Measurements from ENCODE around the gene ALK.

ALK gene

DNA sequence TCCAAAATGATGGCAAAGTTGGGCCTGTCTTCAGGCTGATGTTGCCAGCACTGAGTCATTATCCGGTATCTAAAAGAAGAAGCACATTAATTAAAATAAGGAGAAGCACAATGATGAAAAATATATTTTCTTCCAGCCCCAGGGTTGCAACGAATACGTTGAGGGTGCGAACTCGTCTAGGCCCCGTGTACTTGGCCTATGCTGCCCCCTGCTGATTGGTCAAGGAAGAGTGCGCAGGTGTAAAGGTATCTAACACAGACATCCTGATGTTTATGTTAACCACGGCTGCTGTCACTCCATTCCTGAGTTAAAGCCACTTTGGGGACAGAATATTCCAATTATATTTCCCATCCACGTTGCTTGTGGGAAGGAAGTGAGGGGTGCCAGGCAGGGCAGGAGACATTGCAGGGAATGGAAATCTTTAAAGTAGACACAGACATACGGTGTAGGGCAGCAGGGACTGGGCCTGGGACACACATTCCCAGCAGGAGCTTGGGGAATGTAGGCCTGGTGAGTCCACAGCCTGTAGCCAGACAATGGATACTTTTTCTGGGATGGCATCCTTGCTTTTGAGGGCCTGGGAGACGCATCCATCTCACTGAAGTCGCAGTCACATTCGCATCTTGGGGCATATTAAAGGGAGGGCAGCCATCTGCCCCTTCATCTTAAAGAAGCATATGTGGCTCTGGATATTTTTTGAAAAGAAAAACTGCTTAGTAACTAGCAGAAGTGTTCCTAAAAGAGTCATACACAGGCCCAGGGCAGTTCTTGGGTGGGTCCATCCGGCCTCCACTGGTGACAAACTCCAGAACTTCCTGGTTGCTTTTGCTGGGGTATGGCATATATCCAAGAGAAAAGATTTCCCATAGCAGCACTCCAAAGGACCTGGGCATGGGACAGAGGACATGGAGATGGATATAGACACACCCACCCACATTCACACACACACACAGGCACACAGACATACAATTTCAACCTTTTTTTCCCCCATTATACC, 724.3 kb downstream of the ALK start:
- peak; percentile 78 for DNase-seq (ENCODE audit: low spot score)

DNA sequence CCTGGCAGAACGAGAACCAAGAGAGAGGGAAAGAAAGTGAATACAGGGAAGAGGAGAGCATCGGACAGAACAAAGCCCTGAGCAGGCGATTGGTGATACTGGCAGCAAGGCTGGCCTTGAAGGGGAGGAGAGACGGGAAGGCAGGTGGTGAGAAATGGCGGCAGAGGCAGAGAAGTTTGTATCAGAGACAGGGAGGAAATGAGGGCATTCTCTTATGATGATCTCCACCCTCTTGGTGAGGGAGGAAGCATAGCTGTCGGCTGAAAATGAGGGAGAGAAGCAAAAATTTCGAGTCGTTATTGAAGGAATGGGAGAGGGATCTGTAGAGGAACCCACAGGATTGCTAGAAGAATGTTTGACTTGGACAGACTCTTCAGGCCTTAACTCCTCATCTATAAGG, 725.6 kb downstream of the ALK start:
- no peak for DNase-seq (ENCODE audit: low spot score)

- no peak for DNase-seq (ENCODE audit: low spot score)
Observed at GRCh38 chr2:29193681-29194080, 727.7 kb downstream of the ALK start.

DNA sequence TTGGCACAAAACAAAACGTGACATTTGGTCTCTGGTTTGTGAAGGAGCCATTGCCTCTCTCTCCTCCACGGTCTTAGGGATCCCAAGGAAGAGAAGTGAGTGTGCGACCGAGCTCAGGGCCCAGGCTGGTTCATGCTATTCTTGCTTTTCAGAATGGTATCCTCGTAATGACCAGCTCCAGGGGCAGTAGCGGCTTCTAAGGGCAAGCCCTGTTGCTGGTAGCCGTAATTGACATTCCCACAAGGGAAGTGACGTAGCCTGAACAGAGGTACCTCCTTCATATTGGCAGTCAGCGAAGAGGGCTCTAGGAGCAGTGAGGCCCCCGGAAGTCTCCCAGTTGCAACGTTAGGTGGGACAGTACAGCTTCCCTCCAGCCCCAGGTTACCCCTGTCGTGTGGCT, 728.3 kb downstream of the ALK start:
- no peak for DNase-seq (ENCODE audit: low spot score)

DNA sequence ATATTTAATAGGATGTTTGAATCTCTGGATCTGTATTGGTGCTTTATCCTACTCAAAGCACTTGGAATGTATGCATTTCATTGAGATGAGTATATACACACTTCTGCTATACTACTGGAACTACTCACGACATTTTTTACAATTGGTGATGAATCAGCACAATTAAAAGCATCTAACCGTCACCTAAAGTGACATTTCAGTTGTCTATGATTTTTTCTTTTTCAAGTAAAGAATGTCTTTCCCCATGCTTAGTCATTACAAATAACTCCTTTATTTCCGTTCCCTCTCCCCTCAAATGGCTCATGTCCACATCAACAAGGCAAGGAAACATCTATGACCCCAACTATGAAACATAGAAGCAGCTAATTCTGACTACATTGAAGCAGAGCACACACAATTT, 728.9 kb downstream of the ALK start:
- no peak for DNase-seq (ENCODE audit: low spot score)

DNA sequence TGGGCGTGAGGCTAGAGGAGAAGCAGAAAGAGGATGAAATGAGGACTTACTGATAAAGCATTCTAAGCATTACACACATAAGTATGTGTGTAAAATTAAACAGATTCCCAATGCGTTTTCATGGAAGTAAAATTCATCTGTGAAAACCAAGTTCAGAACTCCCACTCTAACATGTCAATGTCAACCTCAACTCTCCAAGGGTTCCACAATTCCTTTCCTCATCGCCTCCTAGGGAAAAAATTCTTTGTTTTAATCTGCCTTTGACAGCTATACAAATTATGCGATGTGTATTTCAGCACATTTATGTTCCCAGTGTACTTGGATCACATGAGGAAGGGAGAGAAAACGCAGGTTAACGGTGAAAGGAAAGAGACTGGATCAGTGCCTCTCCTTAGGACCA, 729.6 kb downstream of the ALK start:
- DNase-seq (ENCODE audit: low spot score): no peak

- DNase-seq (ENCODE audit: low spot score): no peak
Observed at GRCh38 chr2:29189052-29189451, 732.3 kb downstream of the ALK start.

- no peak for DNase-seq (ENCODE audit: low spot score)
Observed at GRCh38 chr2:29187926-29188325, 733.5 kb downstream of the ALK start.

DNA sequence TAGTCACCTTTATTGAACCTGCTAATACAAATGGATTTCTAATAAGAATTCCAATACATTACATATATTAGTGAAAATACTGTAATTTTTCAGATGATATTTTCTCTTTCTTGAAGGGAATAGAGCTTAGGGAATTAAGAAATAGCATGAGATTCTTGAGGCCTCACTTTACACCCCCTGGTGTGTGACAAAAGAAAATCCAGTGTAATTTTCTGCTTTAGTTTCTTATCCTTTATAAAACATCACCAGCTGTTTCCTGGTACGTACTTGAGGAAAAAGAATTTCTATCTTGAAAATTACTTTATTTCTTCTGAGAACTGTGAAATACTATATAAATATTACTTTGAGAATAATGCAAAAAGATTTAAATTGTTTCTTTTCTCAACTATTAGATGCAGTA, 734.6 kb downstream of the ALK start:
- DNase-seq (ENCODE audit: low spot score): no peak

GRCh38 chr2:29184531-29184930, 736.9 kb downstream of the ALK start:
- DNase-seq (ENCODE audit: low spot score): no peak

- no peak for DNase-seq (ENCODE audit: low spot score)
Observed at GRCh38 chr2:29182920-29183319, 738.5 kb downstream of the ALK start.

DNA sequence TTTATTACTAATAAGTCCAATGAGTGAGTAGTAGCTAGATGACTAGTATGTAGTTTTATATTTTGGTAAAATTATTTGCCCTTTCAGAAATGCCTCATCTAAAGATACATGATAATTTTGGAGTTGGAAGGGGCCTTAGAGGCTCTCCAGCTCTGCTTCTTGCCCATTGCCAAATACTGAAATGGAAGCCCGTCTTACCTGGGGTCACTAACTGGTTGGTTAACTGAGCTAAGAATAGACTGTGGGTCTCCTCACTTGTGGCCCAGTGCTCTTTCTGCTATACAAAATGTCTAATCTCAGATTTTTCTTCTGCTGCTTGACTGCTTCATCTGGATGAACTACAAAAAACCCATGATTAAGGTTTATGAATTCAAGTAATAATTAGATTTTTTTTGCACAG, 739.1 kb downstream of the ALK start:
- DNase-seq (ENCODE audit: low spot score): no peak

DNA sequence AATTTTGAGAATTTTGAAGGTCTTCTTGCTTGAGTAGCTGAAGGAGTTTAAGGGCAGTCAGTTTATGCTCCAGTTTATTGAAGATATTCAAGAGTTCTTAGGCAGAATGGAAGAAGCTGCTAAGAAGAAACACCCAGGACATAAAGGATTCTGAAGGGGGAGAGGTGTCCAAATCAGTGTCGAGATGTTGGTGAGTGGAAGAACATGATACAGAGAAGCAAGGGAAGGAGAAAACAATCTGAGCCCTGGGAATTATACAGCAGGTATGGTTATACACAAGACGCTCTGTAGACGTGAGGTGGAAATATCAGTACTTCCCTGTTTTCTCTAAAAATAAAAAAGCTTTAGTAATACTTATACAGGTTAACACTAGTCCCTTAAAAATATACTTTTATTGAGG, 746.0 kb downstream of the ALK start:
- no peak for DNase-seq (ENCODE audit: low spot score)

- no peak for DNase-seq (ENCODE audit: low spot score)
Observed at GRCh38 chr2:29174937-29175336, 746.4 kb downstream of the ALK start.

DNA sequence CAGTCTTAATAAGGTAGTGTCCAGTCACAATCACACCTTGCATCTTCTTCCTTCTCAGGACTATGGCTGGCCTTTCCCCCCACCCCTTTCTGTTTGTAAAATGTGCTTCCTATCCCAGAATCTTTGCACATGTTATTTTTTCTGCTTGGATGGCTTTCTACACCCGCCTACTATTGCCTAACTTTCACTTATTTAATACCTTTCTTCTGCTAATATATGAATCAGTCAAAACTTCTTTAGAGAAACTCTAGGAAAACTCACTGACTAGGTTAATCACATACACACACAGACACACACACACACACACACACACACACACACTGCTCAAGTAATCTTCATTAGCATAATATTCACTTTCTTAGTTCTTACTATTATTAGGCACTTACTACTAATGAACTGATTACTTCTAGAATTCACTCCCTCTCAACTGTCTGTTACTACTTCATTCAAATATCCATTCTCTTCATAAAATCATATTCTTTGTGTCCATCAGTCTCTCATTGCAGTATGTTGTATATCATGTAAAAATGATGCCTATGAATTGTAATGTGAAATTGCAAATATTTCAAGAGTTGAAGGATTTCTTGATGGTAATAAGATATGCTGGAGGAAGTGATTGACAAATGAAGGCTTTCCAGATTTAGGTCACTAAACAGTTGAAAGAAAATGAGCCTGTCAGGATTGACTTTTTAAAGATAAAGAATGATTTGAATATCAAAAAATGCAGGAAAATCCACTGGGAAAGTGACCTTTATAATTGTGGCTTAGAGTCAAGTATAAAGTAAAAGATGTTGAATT, 754.9 kb downstream of the ALK start:
- DNase-seq (ENCODE audit: low spot score): no peak

DNA sequence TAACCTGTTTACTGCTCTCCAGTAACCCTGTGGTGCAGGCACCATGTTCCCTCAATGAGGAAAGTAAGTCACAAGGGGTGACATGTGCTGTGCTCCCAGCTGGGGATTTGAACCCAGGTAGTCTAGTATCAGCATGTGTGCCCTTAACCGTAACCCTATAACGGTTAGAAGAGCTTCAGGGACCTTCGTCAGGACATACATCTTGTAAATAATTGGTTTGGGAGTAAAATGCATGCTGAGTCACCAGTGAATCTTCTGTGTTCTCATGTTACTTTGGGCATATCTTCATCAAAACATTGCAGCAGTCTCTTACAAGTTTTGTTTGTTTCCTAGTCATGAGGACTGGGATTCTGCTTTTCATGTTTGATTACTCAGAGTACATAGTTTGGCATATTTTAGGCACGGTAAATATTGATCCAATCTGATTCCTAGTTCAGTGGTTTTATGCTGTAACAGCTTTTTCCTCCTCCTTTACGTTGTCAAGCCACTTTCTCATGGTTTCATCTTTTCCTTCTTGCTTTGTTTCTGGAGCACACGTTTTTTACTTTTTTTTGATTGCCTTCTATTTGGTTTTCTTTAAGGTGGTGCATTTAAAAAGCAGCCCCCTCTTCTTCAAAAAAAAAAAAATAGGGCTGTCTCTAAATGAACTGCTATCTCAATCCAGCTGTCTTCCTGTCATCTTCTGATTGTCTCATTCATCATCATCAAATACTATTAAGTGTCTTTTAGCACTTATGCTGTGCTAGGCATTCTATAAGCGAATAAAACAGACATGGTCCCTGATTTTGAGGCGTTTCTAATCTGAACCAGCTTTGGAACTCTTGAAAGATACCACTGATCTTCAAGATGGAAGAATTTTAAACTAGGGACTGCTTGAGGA, 755.8 kb downstream of the ALK start:
- no peak for DNase-seq (ENCODE audit: low spot score)

DNA sequence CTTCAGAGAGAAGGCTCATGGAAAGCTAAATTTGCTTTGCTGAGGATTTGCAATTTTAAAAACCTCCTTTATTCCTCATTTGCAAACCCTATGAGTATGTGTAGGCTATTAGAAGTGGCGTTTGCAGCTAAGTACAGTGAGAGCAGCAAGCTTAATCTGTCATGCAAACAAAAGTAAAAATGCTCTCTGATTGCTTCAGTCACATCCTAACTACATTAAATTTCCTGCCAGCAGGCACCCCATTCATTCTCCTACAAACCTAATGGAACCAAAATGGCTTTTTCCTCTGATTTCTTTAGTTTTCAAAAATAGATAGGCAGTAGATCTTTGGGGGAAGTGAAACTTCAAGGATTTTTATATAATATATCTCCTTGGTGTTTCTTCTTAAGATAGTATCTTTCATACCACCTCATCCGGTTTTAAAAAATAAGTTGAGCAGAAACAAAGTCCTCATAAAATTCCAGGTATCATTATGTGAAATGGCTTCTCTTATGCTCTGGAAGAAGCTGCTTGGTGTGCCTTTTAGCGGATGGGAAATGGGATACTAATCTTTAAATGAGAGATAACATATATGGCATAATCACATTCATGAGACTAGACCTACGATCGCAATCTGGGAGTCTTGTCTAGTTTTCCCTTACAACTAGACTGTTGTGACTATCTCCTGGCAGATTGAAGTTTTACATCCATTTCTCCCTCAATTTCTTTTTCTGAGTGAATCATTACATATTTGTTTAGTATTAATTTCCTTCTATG, 757.1 kb downstream of the ALK start:
- DNase-seq (ENCODE audit: low spot score): no peak

DNA sequence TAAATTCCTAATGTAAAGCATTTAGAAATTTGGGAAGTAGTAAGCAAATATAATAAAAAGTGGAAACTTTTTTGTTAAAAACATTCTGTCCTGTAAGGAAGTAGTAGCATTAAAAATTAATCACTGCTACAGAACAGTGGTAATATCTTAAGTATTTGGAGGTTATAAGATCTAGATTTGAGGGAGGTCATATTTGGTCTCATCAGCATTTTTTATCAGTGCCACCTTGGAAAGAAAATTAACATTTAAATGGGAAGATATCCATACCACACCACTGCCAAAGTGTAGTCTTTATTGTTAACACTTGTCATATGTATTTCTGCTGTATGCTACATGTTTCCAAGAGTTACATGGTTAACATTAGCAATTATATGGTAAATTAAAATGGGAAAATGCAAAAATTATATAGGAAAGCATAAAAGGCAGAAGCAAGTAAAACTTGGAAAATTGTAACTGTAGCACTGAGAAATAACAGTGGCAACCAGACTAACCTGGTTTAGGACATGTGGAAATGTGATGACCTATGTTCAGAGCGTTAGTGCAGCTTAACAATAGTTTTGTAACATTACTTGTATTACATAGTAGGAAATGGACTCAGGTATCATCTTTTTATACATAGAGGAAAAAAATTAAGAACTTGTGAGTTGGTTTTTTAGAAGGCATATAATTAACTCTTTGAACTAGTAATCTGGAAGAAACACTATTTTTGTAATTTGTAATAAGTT, 759.0 kb downstream of the ALK start:
- no peak for DNase-seq (ENCODE audit: low spot score)

DNA sequence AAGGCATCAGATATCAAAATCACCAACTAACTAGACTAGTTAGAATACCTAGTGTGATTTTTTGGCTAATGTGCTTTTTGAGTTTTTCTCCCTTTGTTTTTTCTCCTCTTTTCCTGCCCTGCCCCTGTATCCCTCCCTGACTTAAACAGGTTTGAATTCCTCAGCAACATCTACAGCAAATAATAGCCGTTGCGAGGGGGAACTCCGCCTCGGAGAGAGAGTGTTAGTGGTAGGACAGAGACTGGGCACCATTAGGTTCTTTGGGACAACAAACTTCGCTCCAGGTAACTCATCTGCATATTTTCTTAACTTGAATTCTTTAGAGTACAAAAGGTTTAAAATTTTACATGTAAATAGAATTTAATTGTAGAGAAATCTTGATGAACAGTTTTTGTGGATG, 761.2 kb downstream of the ALK start:
- no peak for DNase-seq (ENCODE audit: low spot score)

- DNase-seq (ENCODE audit: low spot score): no peak
Observed at GRCh38 chr2:29159125-29159524, 762.3 kb downstream of the ALK start.

GRCh38 chr2:29157131-29157530, 764.3 kb downstream of the ALK start:
- no peak for DNase-seq (ENCODE audit: low spot score)

Data from ecto neural progenitor cell (in vitro differentiated cells).